K562 (cell line): ENCODE data around the gene HEBP1. TPM values are rescaled to one million over a fixed set of nuclear protein-coding genes. Genes with fewer than 3 reads are reported as not detected.

ENCODE experiments used
- ATAC-seq: fragments of 200-7000 bp; cut with Tn5 transposase; 3 replicates; pipeline ENCODE4 v1.9.1; 2020; ENCODE audit warnings: moderate library complexity
- BruUV-seq: library from RNA; stranded (reverse); fragments of 400-500 nt; replicated peaks from 2 replicates; lab custom pipeline; 2021; lab: Mats Ljungman, UMichigan
- CTCF ChIA-PET: fragments of 300-600 bp; formaldehyde crosslinking; extraction: SDS; loops from one replicate; lab custom pipeline; 2021; ENCODE audit warnings: low intra/inter-chr PET ratio; lab: Yijun Ruan, JAX
- POLR2A ChIA-PET: fragments of 300-600, 350-650 bp; sonication (Branson Sonifier 250); formaldehyde crosslinking; extraction: SDS; loops from one replicate; lab custom pipeline; 2021; ENCODE audit warnings: antibody characterized with exemption, inconsistent platforms; lab: Yijun Ruan, JAX
- DNase-seq, 4 experiments: peaks; one replicate each; pipeline versions ENCODE4 v3.0.0 to v3.0.0-alpha.2; 2011 to 2018; ENCODE audit warnings: low spot score in 3 of 4, mixed read lengths in 3 of 4; ENCODE audit errors: extremely low read depth in 1 of 4
- FAIRE-seq: peaks from 2 replicates; lab custom pipeline; 2011; peaks lifted over from hg19 to GRCh38; lab: Jason Lieb, UNC
- H2AFZ ChIP-seq: 2 replicates; pipeline ENCODE4 v1.6.0; 2011; ENCODE audit warnings: low read depth, low read length, control low read depth, inconsistent platforms
- H3K27ac ChIP-seq: fragments of 200-600 bp; 3 replicates; pipeline ENCODE4 v1.8.0; 2011; ENCODE audit warnings: low read depth, mild to moderate bottlenecking, control low read depth, inconsistent platforms, low read length, moderate library complexity, mixed read lengths; ENCODE audit errors: extremely low read depth
- H3K27me3 ChIP-seq, 2 experiments: fragments of 300-600 bp in 1 of 2; 2 replicates in 1 of 2; 3 replicates in 1 of 2; pipeline versions ENCODE4 v1.6.0 to v1.8.0; 2011; ENCODE audit warnings: inconsistent platforms in 2 of 2, low read length in 2 of 2, mild to moderate bottlenecking in 1 of 2, mixed read lengths in 1 of 2, moderate library complexity in 1 of 2; ENCODE audit not compliant: control insufficient read depth in 2 of 2, insufficient read depth in 2 of 2
- H3K36me3 ChIP-seq: fragments of 300-600 bp; 3 replicates; pipeline ENCODE4 v1.8.0; 2011; ENCODE audit warnings: mild to moderate bottlenecking, low read length, inconsistent platforms; ENCODE audit not compliant: control insufficient read depth, insufficient read depth
- H3K4me1 ChIP-seq, 2 experiments: fragments of 200-600 bp in 1 of 2; replicated peaks in 1 of 2; 2 replicates in 1 of 2; 3 replicates in 1 of 2; pipeline versions ENCODE4 v1.5.1 to v1.8.0; 2011; ENCODE audit warnings: inconsistent platforms in 2 of 2, low read length in 2 of 2, mild to moderate bottlenecking in 1 of 2, mixed read lengths in 1 of 2, moderate library complexity in 1 of 2; ENCODE audit not compliant: control insufficient read depth in 2 of 2, insufficient read depth in 2 of 2
- H3K4me2 ChIP-seq: 2 replicates; pipeline ENCODE4 v1.6.1; 2011; ENCODE audit warnings: low read length, control low read depth, inconsistent platforms, mixed read lengths; ENCODE audit not compliant: insufficient read depth
- H3K4me3 ChIP-seq: fragments of 200-600 bp; sonication (generic), shearing (Covaris generic); 2 replicates; pipeline ENCODE4 v1.5.1; 2016; ENCODE audit warnings: control low read depth, inconsistent platforms
- H3K79me2 ChIP-seq: fragments of 200-600 bp; 3 replicates; pipeline ENCODE4 v1.8.0; 2011; ENCODE audit warnings: low read length, inconsistent platforms; ENCODE audit not compliant: control insufficient read depth, insufficient read depth
- H3K9ac ChIP-seq, 2 experiments: 2 replicates each; pipeline versions ENCODE4 v1.6.0 to v1.6.1; 2011; ENCODE audit warnings: low read depth in 2 of 2, low read length in 2 of 2, control low read depth in 1 of 2, inconsistent platforms in 1 of 2, mild to moderate bottlenecking in 1 of 2, mixed read lengths in 1 of 2; ENCODE audit not compliant: insufficient read depth in 1 of 2
- H3K9me1 ChIP-seq: one replicate; pipeline ENCODE4 v1.6.0; 2011; ENCODE audit warnings: inconsistent platforms, mild to moderate bottlenecking, low read length, moderate library complexity; ENCODE audit not compliant: control insufficient read depth, insufficient read depth
- H3K9me3 ChIP-seq: replicated peaks from 2 replicates; pipeline ENCODE4 v1.5.1; 2011; ENCODE audit warnings: low read depth, low read length, inconsistent platforms; ENCODE audit not compliant: control insufficient read depth, insufficient read depth
- H4K20me1 ChIP-seq: replicated peaks from 2 replicates; pipeline ENCODE4 v1.6.1; 2011; ENCODE audit warnings: low read length, inconsistent platforms, mixed read lengths; ENCODE audit not compliant: control insufficient read depth, insufficient read depth
- ZNF384 ChIP-seq: IDR thresholded peaks from 2 replicates; pipeline ENCODE4 v1.6.1; 2012; ENCODE audit warnings: low read depth, low read length, improper control_type of control experiment
- WGBS: fragments of 100-300 bp; shearing (Covaris generic); methylation state at CpG from one replicate; pipeline ENCODE4 v1.1.6; 2016; ENCODE audit warnings: low coverage, mixed read lengths; ENCODE audit not compliant: insufficient coverage; ENCODE audit errors: missing lambda C conversion rate; 5-methylcytosine and 5-hydroxymethylcytosine counted together
- in situ Hi-C: fragments of 300-500 bp; cut with MboI; formaldehyde crosslinking; loops from 4 replicates; pipeline ENCODE4 v1.15.0; 2018; ENCODE audit warnings: inconsistent platforms, mixed read lengths
- intact Hi-C: fragments of 100-400 bp; cut with micrococcal nuclease; formaldehyde crosslinking; loops from 2 replicates; pipeline ENCODE4 v1.14.2; 2022
- polyA plus RNA-seq, 8 experiments: library from polyadenylated mRNA; depleted of rRNA in 4 of 8; stranded (reverse) in 5 of 8; unstranded in 3 of 8; fragments of >200 nt; fragmentation: Nextera tagmentation in 2 of 8; fragmentation: Illumina TruSeq in 1 of 8; extraction: Ambion mirVana in 2 of 8; extraction: Trizol in 1 of 8; gene quantifications; 2 replicates each; pipeline versions ENCODE4 v1.2.1 to v1.2.3, GENCODE V29; 2011 to 2014; ENCODE audit warnings: inconsistent platforms in 1 of 8, missing spikeins in 1 of 8
- total RNA-seq, 7 experiments: library from RNA; depleted of rRNA in 6 of 7; stranded (reverse); fragments of >200 nt in 6 of 7; fragmentation: Illumina TruSeq in 2 of 7; extraction: Trizol in 2 of 7; gene quantifications; 2 replicates each; pipeline versions ENCODE4 v1.2.1 to v1.2.3, GENCODE V29; 2011 to 2021; ENCODE audit warnings: low replicate concordance in 1 of 7
- TF ChIP-seq, protein P1 (sequence below): fragments of 250-450 bp; sonication (Bioruptor Pico); IDR thresholded peaks from 2 replicates; pipeline ENCODE4 v1.5.0; 2021; ENCODE audit warnings: mild to moderate bottlenecking, moderate library complexity
- TF ChIP-seq, protein P2 (sequence below), 2 experiments: fragments of 450-650 bp; formaldehyde crosslinking in 1 of 2; IDR thresholded peaks; 2 replicates each; pipeline versions ENCODE4 v1.4.0 to v1.6.1; 2014 to 2020; ENCODE audit warnings: mild to moderate bottlenecking in 2 of 2, borderline replicate concordance in 1 of 2, low read depth in 1 of 2

The HEBP1 gene
- total and polyA plus RNA-seq, 9 of the 15 experiments (the other 6 are each of a cell fraction or from before 2014, with no cell fraction given), result 1.1 to 10.1 (median 2.4) TPM

DNA sequence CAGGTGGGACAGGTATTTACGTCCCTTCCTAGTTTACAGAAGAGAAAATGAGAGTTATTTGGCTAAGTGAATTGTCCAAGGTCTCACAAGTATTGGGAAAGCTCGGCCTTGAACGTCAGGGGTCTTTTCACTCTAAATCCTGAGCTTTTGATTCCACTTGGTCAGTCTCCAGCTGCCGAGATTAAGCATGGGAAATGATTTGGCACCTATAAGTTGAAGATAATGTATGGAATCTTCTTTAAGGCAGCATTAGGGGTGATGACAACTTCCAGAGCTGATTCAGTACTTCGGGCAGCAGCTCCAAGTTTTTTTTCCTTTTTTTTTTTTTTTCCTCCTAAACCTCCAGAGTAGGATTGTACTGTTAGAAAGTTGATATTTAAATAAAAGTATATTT lies 44.8 kb upstream of the HEBP1 start:
- H3K9ac ChIP-seq, result peak overlapping the region; percentile 34 to 93; a peak in 3 of 4 replicates
- FAIRE-seq (no peak), DNase-seq (no peak), ATAC-seq (no peak)
- ChIA-PET CTCF (no interaction called here), POLR2A (interaction anchor here (1.2 kb wide), 1 partner anchor 21 kb away, joined by 3 read pairs; no protein-coding TSS in a partner anchor)
- no peaks in the 10 kb centered on the region for H3K36me3 ChIP-seq
- peak overlapping the region; percentile 91 for H3K4me2 ChIP-seq
- no TSS peak for BruUV-seq
- 6% methylated on average over 4 of the region's 5 CpGs for WGBS
- intact Hi-C loops, result no loop called here
- no peaks in the 10 kb centered on the region for H3K9me1 ChIP-seq
- TF ChIP-seq, protein P1, sequence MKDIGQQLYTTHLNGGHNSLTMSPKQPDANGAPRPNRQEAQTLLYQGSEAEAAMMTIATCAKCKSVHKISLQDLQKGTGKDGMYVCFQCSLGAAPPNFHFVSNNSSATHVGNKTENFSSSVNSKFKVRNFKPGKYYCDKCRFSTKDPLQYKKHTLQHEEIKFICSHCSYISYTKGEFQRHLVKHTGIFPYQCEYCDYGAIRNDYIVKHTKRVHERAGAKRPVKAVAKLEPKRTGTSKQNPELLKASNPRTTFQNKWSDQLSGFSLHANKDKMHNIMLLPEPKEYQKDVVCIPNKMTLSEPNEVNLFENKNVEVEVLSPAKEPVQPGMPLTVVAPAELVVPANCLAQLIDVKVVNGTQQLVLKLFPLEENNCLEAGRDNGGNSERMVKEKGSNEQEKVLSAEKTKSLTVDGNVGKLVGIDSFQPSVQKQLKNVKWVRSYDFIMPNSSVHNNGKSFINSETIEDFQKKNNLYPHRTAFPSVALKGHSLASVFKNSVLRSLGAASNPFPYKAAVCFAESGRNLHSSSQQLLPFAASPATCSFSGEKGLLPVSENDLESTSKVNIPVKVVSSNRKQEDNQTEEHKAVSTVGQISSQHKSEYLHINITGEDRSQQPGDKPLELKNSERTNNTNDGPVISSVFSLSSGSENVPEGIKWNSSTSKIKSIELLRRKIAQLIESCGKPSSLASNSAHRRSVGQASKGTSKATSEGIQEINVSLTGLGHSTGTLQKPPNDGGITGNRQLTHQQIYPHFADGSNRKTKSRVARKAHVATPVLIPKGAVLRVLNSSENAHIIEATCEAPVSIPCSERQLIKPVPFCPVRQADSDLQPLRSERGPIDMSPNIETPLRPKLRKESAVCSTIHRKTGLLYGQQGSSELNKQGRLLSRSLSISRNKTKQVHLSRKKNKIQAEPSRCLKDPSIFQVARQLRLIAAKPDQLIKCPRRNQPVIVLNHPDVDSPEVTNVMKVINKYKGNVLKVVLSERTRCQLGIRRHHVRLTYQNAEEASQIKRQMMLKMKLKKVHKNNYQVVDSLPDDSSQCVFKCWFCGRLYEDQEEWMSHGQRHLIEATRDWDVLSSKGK (CRISPR knock-in tag), result no peak
- TF ChIP-seq, protein P2, sequence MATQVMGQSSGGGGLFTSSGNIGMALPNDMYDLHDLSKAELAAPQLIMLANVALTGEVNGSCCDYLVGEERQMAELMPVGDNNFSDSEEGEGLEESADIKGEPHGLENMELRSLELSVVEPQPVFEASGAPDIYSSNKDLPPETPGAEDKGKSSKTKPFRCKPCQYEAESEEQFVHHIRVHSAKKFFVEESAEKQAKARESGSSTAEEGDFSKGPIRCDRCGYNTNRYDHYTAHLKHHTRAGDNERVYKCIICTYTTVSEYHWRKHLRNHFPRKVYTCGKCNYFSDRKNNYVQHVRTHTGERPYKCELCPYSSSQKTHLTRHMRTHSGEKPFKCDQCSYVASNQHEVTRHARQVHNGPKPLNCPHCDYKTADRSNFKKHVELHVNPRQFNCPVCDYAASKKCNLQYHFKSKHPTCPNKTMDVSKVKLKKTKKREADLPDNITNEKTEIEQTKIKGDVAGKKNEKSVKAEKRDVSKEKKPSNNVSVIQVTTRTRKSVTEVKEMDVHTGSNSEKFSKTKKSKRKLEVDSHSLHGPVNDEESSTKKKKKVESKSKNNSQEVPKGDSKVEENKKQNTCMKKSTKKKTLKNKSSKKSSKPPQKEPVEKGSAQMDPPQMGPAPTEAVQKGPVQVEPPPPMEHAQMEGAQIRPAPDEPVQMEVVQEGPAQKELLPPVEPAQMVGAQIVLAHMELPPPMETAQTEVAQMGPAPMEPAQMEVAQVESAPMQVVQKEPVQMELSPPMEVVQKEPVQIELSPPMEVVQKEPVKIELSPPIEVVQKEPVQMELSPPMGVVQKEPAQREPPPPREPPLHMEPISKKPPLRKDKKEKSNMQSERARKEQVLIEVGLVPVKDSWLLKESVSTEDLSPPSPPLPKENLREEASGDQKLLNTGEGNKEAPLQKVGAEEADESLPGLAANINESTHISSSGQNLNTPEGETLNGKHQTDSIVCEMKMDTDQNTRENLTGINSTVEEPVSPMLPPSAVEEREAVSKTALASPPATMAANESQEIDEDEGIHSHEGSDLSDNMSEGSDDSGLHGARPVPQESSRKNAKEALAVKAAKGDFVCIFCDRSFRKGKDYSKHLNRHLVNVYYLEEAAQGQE (IDR thresholded peaks at IDR 0.05; ENCODE audit: borderline replicate concordance), result peak; percentile 27; the same call in 1 of the 2 replicates
- TF ChIP-seq, protein P2 (CRISPR knock-in tag; IDR thresholded peaks at IDR 0.05; ENCODE audit: low read depth), result no peak
- TF ChIP-seq ZNF384, result 0 out of 2 replicates have a peak, but pooled peaks have one; percentile 12
- H3K79me2 ChIP-seq, result no peaks in the 10 kb centered on the region
- H2AFZ ChIP-seq, result peak overlapping the region; percentile 96
- in situ Hi-C loops, result no loop called here
- H3K27me3 ChIP-seq, result no peaks in the 10 kb centered on the region
- H4K20me1 ChIP-seq, result no peaks in the 10 kb centered on the region
- H3K9me3 ChIP-seq, result no peaks in the 10 kb centered on the region
- peak overlapping the region; percentile 87 for H3K4me3 ChIP-seq
- H3K27ac ChIP-seq, result no peak overlapping the region
- peaks cover 0 to 10% of the 10 kb centered on the region in 2 experiments; a peak in 3 of 5 replicates for H3K4me1 ChIP-seq
